GM19452 (cell line): ENCODE results near the gene LMX1A.

ENCODE experiments used
- ATAC-seq: cut with Tn5 transposase; IDR thresholded peaks from one replicate; pipeline ENCODE4 v1.9.1; 2021; ENCODE audit not compliant: unreplicated experiment

The LMX1A gene

DNA sequence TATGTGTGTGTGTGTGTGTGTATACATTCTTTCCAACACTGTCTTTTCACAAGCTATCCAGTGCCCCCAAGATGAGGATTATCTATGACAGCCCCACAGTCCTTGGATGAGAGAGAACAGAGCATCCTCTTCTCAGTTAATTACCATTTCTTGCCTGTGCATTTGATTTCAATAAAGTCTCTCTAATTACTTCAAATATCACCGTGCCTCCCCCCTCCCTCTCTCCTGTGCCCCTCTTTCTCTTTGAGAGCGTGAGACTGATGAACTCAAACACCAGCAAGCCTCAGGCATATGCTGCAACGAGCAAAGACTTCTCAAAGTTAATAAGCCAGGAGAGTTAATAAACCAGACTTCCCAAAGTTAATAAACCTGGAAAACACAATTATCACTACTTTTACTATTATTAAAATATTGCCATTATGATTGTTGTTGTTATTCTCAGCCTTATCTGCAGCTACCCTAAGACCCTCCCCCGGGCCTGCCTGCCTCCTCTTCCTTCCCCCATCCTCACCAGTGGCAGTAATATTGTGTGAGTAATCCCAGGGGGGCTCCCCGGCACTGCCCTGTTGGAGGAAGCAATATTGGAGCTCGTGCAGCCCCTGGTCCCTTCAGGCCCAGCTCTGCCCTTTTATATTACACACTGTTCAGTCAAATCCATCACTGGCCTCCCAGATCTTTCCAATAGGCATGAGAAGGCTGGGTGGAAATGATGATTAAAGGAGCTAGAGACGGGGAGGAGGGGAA is 30.9 kb downstream of the LMX1A start:
- ATAC-seq: no peak

DNA sequence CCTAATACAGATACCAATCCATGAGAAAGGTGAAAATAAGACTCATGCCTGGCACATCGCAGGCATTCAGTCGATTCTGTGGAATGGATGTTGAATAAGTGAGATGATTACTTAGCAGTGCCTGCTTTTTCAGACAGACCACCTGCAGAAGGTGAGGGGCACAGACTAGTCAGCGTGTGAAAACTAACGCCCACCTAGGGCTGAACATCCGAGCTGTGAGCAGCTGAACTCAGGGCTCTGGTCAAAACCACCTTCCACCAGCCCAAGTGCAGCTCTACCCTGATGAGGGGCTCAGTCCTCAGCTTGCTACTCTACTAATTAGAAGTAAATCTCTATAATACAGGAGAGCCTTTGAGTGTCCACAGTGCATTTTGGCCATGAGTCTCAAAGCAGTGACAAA is 32.5 kb downstream of the LMX1A start:
- no peak for ATAC-seq

DNA sequence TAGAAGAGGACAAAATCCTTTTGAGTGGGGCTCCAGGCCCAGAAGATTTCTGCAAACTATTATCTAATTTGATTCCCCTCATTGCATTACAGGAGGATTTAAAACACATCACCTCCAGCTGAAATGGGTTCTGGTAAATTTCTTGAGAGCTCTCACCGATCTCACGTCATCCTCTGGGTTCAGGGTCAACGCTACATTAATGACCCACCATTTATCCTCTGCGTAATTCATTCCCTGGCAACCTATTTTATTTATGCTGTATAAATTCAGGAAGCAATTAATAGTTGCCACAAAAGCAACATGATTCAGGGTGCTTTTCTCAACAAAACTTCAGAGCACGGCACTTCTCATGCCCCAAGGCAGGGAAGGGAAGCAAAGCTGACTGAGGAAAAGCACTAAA is 38.9 kb downstream of the LMX1A start:
- ATAC-seq: no peak

DNA sequence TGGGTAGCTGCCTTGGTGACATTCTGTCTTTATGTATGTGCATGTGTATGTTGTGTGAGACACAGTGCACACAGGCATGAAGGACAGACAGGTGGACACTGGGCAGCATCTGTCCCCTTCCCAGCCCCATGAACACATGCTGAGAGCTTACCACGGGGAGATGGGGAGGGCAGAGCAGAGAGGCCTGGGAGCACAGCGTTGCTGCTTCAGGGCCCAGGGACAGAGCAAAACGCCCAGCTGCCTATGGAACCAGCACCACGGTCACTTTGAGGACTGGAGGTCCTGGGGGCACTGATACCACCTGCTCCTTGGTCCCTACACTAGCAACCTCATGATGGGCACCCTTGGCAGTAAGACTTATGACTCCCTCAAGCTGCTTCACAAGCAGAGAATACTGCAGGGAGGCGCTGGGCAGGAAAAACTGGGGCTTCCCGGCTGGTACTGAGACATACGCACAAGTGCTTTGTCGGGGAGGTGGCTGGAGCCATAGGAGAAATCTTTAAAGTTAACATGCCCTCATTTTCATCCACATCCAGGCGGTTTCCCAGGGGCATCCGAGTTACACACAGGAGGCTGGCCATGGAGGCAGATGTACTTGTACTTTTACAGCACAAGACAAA is 40.3 kb downstream of the LMX1A start:
- ATAC-seq: no peak

DNA sequence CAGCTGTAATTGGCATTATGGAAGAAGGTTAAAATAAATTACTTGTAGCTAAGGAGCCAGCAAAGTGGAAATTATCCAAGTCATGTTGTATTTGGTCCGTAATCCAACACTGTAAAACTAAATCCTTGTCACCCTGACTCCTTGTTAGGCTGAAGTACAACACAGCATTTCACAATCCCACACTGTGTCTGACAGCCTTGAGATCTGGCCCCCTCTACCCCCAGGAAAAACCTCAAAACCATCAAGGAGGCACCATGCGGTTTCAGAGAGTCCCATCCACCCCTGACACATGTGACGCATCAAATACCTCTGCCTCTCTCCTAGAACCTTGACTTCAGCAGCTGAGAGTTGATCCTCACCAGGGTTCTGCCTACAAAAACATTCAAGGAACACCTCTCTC is 41.0 kb downstream of the LMX1A start:
- ATAC-seq: no peak

DNA sequence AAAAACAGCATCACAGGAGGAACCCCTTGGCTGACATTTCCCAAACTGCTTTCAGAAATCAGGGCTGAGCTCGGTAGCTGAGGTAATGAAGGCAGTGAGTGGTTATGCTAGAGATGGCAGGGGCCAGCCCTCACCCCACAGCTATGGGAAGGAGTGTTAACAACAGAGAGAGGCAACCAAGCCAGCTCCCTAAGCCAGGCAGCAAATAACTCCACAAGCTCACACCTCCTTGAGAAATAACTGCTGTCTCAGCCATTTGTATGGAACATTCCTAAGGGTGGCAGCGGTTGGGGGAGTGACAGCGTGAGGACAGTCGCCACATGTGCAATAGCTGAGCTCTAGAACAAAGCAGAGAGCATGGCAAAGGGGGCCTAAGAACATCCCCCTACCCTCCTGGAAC is 42.6 kb downstream of the LMX1A start:
- no peak for ATAC-seq

DNA sequence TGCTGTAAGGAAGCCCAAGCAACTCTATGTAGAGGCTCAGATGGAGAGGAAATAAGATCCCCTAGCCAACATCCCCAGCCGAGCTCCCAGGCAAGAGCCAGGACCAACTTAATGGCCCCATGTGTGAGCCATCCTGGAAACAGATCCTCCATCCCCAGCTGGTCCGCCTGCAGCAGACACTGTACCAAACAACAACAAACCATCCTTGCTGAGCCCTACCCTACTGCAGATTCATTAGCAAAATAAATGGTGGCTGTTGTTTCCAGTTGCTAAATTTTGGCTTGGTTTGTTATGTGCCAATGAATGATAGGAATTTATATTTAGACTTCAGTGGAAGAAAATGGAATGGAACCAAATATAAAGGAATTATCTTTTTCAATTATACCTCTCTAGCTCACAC is 43.9 kb downstream of the LMX1A start:
- no peak for ATAC-seq

DNA sequence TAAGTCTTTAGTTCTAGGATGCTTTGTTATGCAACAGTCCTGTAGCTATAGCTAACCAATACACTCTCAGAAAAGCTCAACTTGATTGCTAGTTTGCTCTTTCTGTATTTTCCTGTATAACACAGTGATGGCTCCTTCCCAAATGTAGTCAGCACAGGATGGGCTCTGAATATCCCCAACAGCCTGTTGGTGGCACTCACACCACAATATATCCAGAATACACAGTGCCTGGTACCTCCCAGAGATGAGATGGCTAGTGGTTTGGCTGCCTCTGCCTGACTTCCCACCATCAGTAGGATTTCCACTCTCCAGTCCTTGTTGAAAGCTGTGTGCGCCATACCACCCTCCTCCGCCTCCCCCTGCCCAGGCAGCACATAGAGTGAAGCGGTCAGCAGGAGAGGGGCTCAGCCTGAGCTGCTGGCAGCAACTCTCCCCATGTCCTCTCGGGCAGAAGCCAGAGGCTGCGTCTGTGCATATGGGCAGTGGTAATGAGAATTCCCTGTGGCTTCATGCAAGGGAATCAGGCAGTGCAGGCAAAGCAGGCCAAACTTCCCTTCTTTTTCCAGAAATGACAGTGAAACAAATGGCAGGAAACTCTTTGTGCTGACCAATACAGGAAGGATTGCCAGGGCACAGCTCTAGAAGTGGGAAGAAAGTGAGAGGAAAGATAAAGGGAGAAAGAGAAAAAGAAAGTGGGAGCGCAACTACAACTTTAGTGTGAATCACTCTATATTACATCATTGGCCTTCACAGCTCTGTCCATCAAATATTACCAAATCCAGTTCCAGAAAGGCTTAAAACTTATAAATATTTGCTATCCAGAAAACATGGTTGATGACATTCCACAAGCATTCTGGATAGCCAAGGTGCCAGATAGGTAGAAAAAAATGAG is 49.7 kb downstream of the LMX1A start:
- no peak for ATAC-seq

DNA sequence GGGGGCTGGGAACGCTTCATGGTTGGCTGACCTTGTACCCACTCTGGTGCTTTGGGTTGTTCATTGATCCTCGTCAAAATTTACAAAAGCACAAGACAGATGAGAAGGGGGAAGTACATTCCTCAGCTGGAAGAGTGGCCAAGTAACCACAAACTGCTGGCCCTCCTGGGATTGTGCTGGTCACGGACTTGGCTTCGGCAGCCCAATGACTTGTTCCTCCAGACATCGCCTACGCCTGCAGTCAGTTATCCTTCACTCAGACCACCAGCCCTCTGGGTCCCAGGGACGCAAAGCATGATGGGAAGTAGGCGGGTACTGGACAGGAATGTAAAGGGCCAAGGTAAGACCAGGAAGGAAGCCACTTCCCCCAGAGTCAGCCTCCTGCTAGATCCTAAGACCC is 53.1 kb downstream of the LMX1A start:
- no peak for ATAC-seq

DNA sequence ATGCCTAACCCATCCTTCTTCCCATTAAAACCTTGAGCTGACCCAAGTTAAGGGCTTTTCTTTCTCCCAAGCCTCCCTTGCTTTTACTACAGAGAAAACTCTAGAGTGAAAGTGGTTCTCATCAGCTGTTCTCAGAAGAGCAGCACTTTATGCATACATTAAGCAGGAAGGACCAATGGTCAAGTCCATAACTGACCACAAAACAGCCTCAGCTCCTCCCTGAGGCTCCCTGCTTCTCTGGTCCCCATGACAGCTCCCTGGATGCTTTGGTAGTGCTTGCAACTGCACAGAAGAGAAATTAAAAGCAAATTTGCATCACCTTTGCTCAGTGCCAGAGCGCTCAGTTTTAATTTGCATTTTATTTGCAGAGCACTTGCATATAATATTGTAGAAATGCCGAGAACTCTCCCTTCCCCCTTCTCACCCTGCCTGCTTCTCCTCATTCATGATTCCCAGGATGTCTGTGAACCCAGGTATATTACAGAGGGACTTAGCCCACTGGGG is 56.1 kb downstream of the LMX1A start:
- no peak for ATAC-seq

DNA sequence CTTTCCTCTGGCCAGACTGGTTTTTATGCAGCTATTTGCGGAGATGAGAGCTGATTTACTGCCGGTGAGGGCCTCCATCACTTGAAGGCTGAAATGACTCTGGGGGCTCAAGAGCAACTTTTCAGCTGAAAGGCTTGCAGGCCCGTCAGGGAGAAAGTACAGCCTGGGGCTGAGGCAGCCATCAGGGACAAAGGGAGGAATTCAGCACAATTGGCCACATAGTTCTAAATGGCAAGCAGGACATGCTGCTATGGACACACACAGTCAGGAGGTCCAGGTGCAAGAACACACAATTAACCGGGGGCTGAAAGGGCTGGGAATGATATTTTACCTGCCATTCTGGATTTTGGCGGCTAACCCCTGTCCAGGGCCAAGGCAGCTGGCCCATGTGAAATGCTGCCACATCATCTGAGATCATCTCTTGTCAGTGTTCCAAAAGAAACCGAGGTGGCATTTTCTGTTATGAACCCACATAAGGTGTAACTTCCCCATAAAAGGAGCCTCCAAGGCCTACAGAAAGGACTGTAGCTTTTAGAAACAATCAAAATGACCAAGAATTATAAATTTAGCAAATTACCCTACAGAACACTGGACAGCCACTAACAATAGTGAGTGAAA is 58.2 kb downstream of the LMX1A start:
- ATAC-seq: no peak

DNA sequence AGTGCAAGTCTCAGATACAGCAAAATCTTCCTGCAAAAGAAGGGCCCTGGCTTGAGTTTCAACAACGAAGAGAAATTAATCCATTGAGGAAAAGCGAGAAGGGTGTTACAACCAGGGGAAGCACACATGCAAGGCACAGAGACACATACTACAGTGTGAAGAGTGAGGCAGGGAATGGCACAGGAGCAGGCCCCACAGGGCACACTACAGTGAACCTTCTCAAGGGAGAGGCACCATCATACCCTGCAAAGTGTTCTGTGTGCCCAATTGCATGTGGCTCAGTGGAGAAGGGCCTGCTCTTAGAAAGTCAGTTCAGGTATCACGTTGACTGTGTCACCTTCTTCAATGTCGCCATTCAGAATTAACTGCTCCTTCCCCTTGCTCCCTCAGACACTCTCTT is 60.3 kb downstream of the LMX1A start:
- no peak for ATAC-seq

DNA sequence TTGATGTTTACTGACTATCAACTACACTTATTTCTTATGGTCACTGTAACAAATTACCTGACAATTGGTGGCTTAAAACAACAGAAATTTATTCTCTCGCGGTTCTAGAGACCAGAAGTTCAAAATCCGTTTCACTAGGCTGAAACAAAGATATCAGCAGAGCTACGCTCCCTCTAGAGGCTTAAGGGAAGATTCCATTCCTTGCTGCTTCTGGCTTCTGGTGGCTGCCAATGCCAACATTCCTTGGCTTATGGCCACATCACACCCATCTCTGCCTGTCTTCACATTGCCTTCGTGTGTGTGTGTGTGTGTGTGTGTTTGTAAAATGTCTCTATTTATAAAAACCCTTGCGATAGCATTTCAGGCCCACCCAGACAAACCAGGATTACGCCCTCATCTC is 66.4 kb downstream of the LMX1A start:
- ATAC-seq: no peak

DNA sequence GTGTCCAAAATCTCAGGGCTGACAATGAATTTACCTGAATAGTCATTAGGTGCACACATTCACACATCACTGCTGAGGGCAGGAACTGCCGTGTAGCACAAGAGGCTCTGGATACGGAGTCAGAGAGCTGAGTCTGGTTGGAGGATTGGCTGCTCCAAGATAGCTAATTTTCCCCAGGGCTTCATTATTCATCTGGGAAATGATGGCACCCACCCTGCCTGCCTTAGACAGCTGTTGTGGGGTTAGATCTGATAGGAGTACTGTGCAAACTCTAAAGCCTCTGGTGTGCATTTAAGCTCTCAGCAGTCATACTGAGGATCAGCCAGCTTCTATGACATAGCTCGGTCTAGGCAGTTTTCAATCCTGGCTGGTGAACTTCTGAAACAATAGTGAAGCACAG is 67.0 kb downstream of the LMX1A start:
- no peak for ATAC-seq

DNA sequence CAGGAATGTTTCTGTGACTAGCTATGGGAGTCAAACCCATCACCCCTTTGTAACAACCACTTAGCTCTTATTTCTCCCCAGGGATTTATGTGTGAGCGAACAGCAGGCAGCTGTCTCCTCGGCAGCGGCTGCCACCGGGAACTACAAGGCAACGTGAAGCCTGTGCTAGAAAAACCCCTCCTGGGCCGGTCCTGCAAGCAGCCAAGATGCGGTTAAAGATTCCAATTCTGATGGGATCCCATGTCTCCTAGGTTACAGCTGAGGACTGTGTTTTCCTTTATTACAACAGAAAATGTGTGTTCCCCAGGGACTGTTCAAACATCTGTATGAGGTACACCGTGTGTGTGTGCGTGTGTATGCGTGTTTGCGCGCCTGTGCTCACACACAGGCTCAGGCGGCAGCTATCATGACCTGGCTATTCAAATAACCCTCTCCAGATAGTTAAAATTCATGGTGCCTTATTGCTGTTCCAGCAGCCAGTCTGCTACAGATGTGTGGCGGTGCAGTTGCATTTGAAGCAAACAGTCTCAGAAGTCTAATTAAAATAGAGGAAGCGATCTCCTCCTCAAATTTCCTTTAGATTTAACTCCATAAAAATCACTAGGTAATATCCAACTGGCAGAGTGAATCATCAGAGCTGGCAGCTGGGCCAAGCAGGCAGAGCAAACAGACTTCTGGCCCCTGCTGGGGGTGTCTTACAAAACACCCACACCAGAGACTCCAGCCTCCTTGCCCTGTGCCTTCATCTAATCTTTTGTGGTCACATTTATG is 68.0 kb downstream of the LMX1A start:
- no peak for ATAC-seq

DNA sequence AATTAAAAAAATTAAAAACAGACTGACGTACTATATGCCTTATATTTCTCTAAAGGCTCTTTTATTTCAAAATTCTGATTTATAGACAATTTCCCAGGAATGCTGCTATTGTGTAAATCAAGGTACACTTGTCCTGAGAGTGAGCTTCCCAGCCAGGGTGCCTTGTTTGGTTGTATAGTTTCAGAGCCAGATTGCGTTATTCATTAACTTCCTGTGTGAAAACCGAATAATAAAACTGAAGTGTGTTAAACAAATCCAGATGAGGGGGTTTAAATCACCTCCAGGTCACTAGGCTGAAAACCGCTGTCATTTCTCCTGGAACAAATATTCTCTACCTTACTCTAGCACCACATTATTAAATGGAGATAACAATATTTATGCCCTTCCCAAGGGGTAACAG is 68.7 kb downstream of the LMX1A start:
- ATAC-seq: no peak

DNA sequence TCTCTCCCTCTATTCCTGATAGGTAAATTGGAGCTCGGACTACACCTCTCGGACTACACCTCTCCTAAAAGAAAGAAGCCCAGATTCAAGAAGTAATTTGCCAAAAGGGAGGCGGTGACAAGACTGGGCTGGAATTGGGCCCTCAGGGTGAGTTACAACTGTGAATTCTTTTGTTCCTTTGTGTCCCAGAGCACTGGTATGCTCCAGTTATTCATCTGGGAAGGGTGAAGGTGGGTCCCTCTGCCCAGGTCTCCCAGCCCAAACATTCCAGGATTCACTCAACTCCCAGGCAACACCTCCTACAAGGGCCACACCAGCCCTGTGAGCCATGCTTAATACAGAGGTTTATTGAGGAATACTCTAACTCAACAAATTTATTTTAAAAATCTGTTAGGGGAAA is 69.2 kb downstream of the LMX1A start:
- no peak for ATAC-seq

DNA sequence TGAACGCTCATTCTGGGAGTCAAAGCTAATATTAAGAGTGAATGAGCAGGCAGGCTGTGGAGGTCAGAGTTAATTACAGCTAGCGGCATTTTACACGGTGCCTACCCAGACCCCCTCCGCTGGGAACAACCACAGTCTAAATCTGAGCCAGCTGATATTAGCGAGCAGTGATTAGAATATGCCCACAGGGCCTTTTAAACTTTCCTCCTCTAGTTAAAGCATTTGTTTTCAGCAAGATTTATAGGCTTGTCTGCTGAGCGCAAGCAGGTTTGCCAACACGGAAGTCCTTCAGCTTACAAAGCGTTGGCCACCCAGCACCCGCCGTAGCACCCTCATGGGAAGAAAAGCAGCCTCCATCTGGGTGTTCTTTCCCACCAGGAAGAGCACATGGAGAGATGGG is 72.1 kb downstream of the LMX1A start:
- ATAC-seq: no peak

DNA sequence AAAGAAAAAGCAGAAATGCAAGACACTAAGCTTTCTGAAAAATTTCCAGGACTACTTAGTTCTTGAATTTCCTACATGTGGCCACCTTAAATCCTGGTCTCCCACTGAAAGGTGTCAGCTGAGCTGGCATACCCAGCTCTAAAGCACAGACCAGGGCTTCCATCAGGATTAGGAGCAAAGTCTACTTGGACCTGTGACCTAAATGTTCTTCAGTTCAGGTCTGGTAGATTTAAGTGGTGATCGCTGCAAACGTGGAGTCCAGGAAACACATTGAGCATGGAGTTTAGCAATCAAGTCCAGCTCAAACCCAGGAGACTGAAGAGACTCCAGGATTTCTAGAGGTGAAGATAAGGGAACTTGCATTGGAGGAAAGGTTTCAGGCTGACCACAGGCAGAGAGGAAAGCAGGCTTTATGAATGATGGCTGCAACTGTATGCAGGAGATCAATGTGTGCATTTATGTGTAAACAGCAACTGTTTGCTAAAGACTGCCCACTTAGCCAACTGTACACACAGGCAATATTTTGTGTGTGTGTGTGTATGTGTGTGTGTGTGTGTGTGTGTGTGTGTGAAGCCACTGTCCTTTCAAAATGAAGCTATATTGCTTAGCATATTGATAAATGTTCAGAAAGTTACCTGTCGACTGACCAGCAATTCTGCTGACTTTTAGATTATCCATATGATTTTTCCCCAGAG is 75.2 kb downstream of the LMX1A start:
- ATAC-seq: no peak

DNA sequence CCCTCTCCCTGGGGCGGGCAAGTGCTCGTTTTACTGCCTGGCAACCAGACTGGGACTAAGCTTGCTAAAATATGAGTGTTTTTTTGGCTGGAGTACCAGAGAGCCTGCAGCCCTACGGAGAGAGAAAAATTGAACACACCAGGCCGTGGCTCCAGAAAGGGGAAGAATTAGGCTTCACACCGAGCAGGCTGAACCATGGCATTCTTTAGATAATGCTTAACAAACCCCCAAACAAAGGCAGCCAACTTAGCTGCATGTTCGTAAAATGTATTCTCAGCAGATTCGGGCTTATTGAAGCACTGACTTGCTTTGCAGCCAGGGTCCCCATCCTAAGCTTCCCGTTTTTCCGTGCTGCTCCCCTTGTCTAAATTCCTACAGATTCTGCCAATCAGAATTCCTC is 76.6 kb downstream of the LMX1A start:
- no peak for ATAC-seq
